ENCODE measurements around the gene CLOCK.

- TF ChIP-seq POLR2A (IDR thresholded peaks at IDR 0.05; ENCODE audit: low read depth, low read length) (no peak), POLR2AphosphoS5 (IDR thresholded peaks at IDR 0.05; ENCODE audit: low read depth, low read length) (no peak), SPI1 (IDR thresholded peaks at IDR 0.05; ENCODE audit: low read depth, low read length) (no peak), POU2F2 (IDR thresholded peaks at IDR 0.05; ENCODE audit: low read depth, low read length) (no peak), TAF1 (IDR thresholded peaks at IDR 0.05; ENCODE audit: low read depth, low read length) (no peak), PAX5 (IDR thresholded peaks at IDR 0.05; ENCODE audit: insufficient read depth, low read length, severe bottlenecking) (no peak)
Observed at GRCh38 chr4:55446578-55446922, 100.2 kb downstream of the CLOCK start.

Measured in GM12891 (cell line).